ENCODE results near the gene ELL2.

ELL2 gene

DNA sequence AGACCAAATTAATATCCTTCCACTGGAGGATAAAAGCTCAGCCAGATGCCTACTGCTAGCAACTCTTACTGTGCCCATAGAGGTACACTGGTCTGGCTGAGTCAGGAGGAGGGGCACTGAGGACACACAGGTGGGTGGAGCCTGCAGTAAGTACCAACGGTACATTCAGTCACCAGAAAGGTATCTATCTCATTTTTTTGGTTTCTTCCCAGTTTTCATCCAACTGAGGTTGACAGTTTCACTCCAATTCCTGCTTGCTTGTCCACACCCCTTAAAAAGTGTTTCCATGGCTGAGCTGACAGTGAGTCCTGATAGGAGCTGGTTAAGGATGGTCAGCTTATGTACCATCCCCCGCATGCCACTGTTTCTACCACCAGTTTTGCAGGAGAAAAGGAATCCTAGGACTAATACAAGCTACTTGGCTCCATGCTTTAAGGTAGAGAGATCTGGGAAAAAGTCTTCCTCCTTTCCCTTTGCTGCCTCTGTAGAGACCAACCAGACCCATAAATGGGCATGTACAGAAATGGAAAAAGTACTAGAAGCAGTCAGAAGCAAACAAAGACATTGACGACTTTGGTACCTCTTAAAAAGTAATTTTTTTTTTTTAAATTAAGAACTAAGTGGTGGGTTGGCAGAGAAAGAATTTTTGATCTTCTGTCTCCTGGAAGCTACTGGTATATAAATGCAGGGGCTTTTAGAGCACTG lies 3.2 kb downstream of the ELL2 start:
- no peak for TF ChIP-seq CTCF (IDR thresholded peaks at IDR 0.05; ENCODE audit: control insufficient read depth, extremely low read depth, insufficient read depth)
- H3K4me3 ChIP-seq (ENCODE audit: low read depth, low read length): 0 out of 2 replicates have a peak overlapping the region, but pooled peaks have one; percentile 78
- DNase-seq (ENCODE audit: low read depth): no peak

DNA sequence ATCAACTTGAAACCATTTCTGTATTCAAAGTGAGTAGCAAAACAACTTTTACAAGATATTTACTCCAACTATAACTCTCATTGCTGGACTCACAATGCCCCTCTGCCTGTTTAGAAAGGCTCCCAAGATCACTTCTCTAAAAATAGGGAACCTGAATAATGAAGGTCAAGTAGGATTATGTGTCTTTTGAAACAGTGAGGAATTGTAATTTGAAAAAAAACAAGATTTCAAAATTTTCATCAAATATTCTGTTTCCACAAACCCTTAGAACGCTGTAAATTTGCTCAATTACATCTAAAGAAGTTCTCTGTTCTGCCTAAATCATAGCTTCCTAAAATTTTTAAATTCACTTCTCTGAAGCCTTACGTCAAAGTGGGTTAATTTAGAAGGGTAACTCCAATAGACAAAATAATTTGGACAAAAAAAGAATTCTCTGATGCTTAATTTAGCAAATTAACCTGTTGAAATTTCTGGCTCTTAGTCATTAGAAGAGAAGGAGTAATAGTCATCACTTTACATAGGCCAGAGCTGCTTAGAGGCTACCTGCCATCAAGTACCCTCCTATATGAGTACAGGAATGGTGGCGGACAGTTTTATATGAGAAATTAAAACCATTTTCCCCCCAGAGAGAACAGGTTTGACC lies 4.0 kb downstream of the ELL2 start:
- no peak for DNase-seq (ENCODE audit: low read depth)
- no peak overlapping the region for H3K4me3 ChIP-seq (ENCODE audit: low read depth, low read length)
- TF ChIP-seq CTCF (IDR thresholded peaks at IDR 0.05; ENCODE audit: control insufficient read depth, extremely low read depth, insufficient read depth): no peak

- DNase-seq (ENCODE audit: low read depth): no peak
- H3K4me3 ChIP-seq (ENCODE audit: low read depth, low read length): peak overlapping the region; percentile 20; the same call in 1 of the 2 replicates
- TF ChIP-seq CTCF (IDR thresholded peaks at IDR 0.05; ENCODE audit: control insufficient read depth, extremely low read depth, insufficient read depth): no peak
Observed at GRCh38 chr5:95956900-95957293, 4.8 kb downstream of the ELL2 start.

- peak overlapping the region; percentile 20; the same call in 1 of the 2 replicates for H3K4me3 ChIP-seq (ENCODE audit: low read depth, low read length)
- peak; percentile 59 for DNase-seq (ENCODE audit: low read depth)
- peak; percentile 18; the same call in 1 of the 2 replicates for TF ChIP-seq CTCF (IDR thresholded peaks at IDR 0.05; ENCODE audit: control insufficient read depth, extremely low read depth, insufficient read depth)
Observed at GRCh38 chr5:95956021-95956899, 5.4 kb downstream of the ELL2 start.

GRCh38 chr5:95954716-95955115 lies 6.9 kb downstream of the ELL2 start:
- H3K4me3 ChIP-seq (ENCODE audit: low read depth, low read length): no peak overlapping the region
- TF ChIP-seq CTCF (IDR thresholded peaks at IDR 0.05; ENCODE audit: control insufficient read depth, extremely low read depth, insufficient read depth): no peak
- no peak for DNase-seq (ENCODE audit: low read depth)

DNA sequence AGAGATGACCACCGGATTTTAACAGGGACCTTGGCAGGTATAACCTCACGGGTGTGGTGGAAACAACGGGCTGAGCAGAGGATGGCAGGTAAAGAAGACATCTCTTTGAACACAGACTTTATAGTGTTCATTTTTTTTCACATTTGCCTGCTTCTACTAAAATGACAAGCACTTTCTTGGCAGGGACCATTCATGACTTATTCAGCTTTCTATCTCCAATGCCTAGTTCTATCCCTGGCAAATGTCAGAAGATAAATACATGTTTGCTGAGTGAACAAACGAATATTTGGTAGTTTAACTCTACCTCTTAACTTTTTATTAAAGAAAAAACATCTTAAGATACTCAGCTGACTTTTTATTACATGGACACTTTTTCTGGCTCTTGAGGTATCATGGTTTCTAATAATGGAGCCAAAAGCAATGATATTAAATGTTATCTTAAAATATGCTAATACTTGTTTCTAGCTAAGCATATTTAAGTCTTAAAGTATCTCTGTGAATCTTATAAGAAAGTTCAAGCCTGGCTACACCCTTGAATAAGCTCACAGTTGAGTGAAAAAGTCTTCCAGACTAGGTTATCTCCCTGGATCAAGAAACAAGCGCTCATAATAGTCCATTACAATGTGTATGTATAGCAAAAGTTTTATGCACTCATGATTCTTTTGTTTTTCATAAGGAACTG lies 8.5 kb downstream of the ELL2 start:
- H3K4me3 ChIP-seq (ENCODE audit: low read depth, low read length): no peak overlapping the region
- DNase-seq (ENCODE audit: low read depth): no peak
- TF ChIP-seq CTCF (IDR thresholded peaks at IDR 0.05; ENCODE audit: control insufficient read depth, extremely low read depth, insufficient read depth): no peak

Data from LNCaP clone FGC (cell line).